Measurements from ENCODE around the gene IKZF2.

Gene IKZF2

DNA sequence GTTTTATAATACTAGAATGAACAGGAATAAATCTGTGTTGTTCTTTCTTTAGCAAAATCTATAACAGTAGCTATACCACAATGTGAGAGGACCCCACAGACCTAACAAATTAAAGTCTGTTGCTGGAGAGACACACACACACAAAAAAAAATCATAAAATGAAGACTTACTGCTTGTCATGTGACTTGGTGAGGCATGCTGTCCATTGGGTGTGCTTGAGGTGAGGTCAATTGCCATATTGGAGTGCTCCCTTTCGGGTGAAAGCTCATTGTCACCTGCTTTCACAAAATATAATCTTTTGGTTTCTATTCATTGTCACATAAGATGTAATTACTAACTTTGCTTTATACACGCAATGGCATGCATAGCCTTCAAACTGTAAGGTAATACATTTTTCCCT is 3.9 kb downstream of the IKZF2 start:
- no peak overlapping the region for H3K27ac ChIP-seq (replicated peaks)
- H3K4me3 ChIP-seq (replicated peaks; ENCODE audit: insufficient read depth, low read length) = no peak overlapping the region
- no peak for DNase-seq (ENCODE audit: low read depth in 1 of 2, low spot score in 1 of 2)
- TF ChIP-seq, protein P1, sequence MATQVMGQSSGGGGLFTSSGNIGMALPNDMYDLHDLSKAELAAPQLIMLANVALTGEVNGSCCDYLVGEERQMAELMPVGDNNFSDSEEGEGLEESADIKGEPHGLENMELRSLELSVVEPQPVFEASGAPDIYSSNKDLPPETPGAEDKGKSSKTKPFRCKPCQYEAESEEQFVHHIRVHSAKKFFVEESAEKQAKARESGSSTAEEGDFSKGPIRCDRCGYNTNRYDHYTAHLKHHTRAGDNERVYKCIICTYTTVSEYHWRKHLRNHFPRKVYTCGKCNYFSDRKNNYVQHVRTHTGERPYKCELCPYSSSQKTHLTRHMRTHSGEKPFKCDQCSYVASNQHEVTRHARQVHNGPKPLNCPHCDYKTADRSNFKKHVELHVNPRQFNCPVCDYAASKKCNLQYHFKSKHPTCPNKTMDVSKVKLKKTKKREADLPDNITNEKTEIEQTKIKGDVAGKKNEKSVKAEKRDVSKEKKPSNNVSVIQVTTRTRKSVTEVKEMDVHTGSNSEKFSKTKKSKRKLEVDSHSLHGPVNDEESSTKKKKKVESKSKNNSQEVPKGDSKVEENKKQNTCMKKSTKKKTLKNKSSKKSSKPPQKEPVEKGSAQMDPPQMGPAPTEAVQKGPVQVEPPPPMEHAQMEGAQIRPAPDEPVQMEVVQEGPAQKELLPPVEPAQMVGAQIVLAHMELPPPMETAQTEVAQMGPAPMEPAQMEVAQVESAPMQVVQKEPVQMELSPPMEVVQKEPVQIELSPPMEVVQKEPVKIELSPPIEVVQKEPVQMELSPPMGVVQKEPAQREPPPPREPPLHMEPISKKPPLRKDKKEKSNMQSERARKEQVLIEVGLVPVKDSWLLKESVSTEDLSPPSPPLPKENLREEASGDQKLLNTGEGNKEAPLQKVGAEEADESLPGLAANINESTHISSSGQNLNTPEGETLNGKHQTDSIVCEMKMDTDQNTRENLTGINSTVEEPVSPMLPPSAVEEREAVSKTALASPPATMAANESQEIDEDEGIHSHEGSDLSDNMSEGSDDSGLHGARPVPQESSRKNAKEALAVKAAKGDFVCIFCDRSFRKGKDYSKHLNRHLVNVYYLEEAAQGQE (IDR thresholded peaks at IDR 0.05; ENCODE audit: insufficient replicate concordance, low read depth) = no peak
- TF ChIP-seq SPI1 (IDR thresholded peaks at IDR 0.05; ENCODE audit: borderline replicate concordance, low read depth) (no peak), GABPA (IDR thresholded peaks at IDR 0.05; ENCODE audit: low read depth) (no peak), CTCF (IDR thresholded peaks at IDR 0.05; ENCODE audit: insufficient read depth, low read length) (no peak), POLR2AphosphoS5 (IDR thresholded peaks at IDR 0.05; ENCODE audit: low read depth) (no peak)
- H3K27me3 ChIP-seq (ENCODE audit: insufficient read depth, poor library complexity, severe bottlenecking) = no peaks in the 10 kb centered on the region

GRCh38 chr2:213145715-213146242 is 5.6 kb downstream of the IKZF2 start:
- Histone ChIP-seq H3K27me3 (ENCODE audit: insufficient read depth, poor library complexity, severe bottlenecking) (no peaks in the 10 kb centered on the region), H3K4me3 (replicated peaks; ENCODE audit: insufficient read depth, low read length) (no peak overlapping the region), H3K27ac (replicated peaks) (no peak overlapping the region)
- TF ChIP-seq SPI1 (IDR thresholded peaks at IDR 0.05; ENCODE audit: borderline replicate concordance, low read depth) (no peak), POLR2AphosphoS5 (IDR thresholded peaks at IDR 0.05; ENCODE audit: low read depth) (no peak), GABPA (IDR thresholded peaks at IDR 0.05; ENCODE audit: low read depth) (no peak), CTCF (IDR thresholded peaks at IDR 0.05; ENCODE audit: insufficient read depth, low read length) (no peak)
- TF ChIP-seq, protein P1 (IDR thresholded peaks at IDR 0.05; ENCODE audit: insufficient replicate concordance, low read depth) = no peak
- no peak for DNase-seq (ENCODE audit: low read depth in 1 of 2, low spot score in 1 of 2)

DNA sequence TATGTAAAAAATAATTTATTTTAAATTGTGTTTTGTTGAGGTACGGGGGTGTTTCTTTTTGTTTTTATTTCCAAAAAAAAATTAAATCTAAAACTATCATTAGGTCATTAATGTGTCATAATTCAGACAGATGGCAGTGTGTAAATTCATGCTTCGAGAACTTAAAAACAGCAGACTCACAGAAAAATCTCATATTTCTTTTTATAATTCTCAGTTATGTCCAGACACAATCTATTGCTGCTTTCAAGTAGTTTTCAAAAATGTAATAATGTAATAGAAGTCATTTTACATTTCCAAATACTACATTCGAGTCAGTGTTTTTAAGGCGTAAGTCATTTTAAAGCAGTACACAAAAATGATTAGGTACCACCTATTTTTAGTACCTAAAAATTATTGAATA is 14.3 kb downstream of the IKZF2 start:
- Histone ChIP-seq H3K27me3 (ENCODE audit: insufficient read depth, poor library complexity, severe bottlenecking) (no peaks in the 10 kb centered on the region), H3K4me3 (replicated peaks; ENCODE audit: insufficient read depth, low read length) (no peak overlapping the region), H3K27ac (replicated peaks) (no peak overlapping the region)
- DNase-seq (ENCODE audit: low read depth in 1 of 2, low spot score in 1 of 2) = no peak
- TF ChIP-seq, protein P1 (IDR thresholded peaks at IDR 0.05; ENCODE audit: insufficient replicate concordance, low read depth) = no peak
- TF ChIP-seq CTCF (IDR thresholded peaks at IDR 0.05; ENCODE audit: insufficient read depth, low read length) (no peak), GABPA (IDR thresholded peaks at IDR 0.05; ENCODE audit: low read depth) (no peak), SPI1 (IDR thresholded peaks at IDR 0.05; ENCODE audit: borderline replicate concordance, low read depth) (no peak), POLR2AphosphoS5 (IDR thresholded peaks at IDR 0.05; ENCODE audit: low read depth) (no peak)

Data from HL-60 (cell line).